Testis (tissue), 3 donors: ENCODE data around the gene TSPAN14. TPM values are rescaled to one million over a fixed set of nuclear protein-coding genes. Genes with fewer than 3 reads are reported as not detected.

Source experiments
- DNase-seq: peaks from one replicate; pipeline ENCODE4 v3.0.0-alpha.2; 2019
- H3K27ac ChIP-seq, 2 donors: fragments of 200-600 bp; sonication (generic); one replicate each; pipeline ENCODE4 v1.5.1; 2019
- H3K27me3 ChIP-seq: fragments of 200-600 bp; sonication (generic); one replicate; pipeline ENCODE4 v1.5.1; 2019
- H3K36me3 ChIP-seq: fragments of 200-600 bp; sonication (generic); one replicate; pipeline ENCODE4 v1.5.1; 2017; ENCODE audit warnings: low read depth; ENCODE audit errors: missing control alignments
- H3K4me1 ChIP-seq: fragments of 200-600 bp; sonication (generic); one replicate; pipeline ENCODE4 v1.5.1; 2019
- H3K4me3 ChIP-seq, 2 donors: fragments of 200-600 bp; sonication (generic); one replicate each; pipeline ENCODE4 v1.5.1; 2017 to 2019
- H3K9me3 ChIP-seq: fragments of 200-600 bp; sonication (generic); one replicate; pipeline ENCODE4 v1.5.1; 2017
- POLR2A ChIP-seq: fragments of 450-650 bp; IDR thresholded peaks from one replicate; pipeline ENCODE4 v1.6.1; 2017; ENCODE audit warnings: antibody characterized with exemption, mild to moderate bottlenecking, moderate library complexity
- WGBS, 2 donors: methylation state at CpG; one replicate each; pipeline ENCODE4 v1.1.5; 2018; 5-methylcytosine and 5-hydroxymethylcytosine counted together
- intact Hi-C: fragments of 100-400 bp; cut with DNase I; formaldehyde crosslinking; loops from one replicate; pipeline ENCODE4 v1.15.1; 2023; ENCODE audit warnings: low total_unique reads
- polyA plus RNA-seq: library from polyadenylated mRNA; stranded (reverse); fragments of 350-450 nt; fragmentation: Illumina TruSeq; extraction: RNeasy Lipid Tissue Mini Kit (QIAGEN cat#74804); gene quantifications from one replicate; pipeline ENCODE4 v1.2.3, GENCODE V29; 2014; ENCODE audit warnings: low read depth, low replicate concordance; ENCODE audit not compliant: insufficient read depth
- total RNA-seq, 2 donors: library from RNA; depleted of rRNA; stranded (reverse); fragments of >200 nt; gene quantifications; one replicate each; pipeline ENCODE4 v1.2.3, GENCODE V29; 2016
- TF ChIP-seq, protein P1 (sequence below), 3 experiments: fragments of 450-650 bp in 2 of 3; fragments of 200-600 bp in 1 of 3; sonication (generic) in 1 of 3; IDR thresholded peaks; one replicate each; pipeline ENCODE4 v1.5.1; 2016 to 2019; ENCODE audit warnings: antibody characterized with exemption in 3 of 3, mild to moderate bottlenecking in 2 of 3, moderate library complexity in 1 of 3

The TSPAN14 gene
- total and polyA plus RNA-seq, 3 donors from 2014 or later = 59.1 to 64.6 (median 61.4) TPM

DNA sequence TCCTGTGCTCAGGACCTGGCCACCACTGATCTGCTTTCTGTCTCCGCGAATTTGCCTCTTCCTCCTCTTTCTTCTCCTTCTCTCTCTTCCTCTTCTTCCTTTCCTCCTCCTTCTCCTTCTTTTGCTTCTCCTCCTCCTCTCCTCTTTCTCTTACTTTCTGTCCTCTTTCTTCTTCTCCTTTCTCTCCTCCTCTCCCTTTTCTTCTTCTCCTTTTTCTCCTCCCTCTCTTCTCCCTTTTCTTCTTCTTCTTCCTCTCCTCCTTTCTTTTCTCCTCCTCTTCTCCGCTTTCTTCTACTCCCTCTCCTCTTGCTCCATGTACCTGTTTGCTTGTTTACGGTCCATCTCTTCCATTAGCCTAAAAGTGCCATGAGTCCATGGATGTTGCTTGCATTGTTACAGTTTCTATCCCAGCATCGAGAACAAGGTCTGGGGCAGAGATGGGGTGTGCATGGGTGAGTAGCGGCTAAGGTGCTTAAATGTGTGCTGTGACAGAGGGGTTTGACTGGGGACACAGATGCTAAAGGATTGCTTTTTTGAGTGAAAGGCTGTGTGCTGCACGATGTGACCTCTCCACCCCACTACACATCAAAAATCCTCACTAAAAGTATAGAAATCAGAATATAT, 91.3 kb downstream of the TSPAN14 start:
- no peaks in the 10 kb centered on the region for H3K27me3 ChIP-seq
- H3K4me3 ChIP-seq = no peak overlapping the region
- H3K27ac ChIP-seq = no peak overlapping the region
- H3K4me1 ChIP-seq = no peaks in the 10 kb centered on the region
- WGBS, 2 donors = 93% methylated on average over 7 of the region's 7 CpGs
- no peaks in the 10 kb centered on the region for H3K36me3 ChIP-seq
- no peaks in the 10 kb centered on the region for H3K9me3 ChIP-seq
- intact Hi-C loops = no loop called here
- TF ChIP-seq, protein P1, sequence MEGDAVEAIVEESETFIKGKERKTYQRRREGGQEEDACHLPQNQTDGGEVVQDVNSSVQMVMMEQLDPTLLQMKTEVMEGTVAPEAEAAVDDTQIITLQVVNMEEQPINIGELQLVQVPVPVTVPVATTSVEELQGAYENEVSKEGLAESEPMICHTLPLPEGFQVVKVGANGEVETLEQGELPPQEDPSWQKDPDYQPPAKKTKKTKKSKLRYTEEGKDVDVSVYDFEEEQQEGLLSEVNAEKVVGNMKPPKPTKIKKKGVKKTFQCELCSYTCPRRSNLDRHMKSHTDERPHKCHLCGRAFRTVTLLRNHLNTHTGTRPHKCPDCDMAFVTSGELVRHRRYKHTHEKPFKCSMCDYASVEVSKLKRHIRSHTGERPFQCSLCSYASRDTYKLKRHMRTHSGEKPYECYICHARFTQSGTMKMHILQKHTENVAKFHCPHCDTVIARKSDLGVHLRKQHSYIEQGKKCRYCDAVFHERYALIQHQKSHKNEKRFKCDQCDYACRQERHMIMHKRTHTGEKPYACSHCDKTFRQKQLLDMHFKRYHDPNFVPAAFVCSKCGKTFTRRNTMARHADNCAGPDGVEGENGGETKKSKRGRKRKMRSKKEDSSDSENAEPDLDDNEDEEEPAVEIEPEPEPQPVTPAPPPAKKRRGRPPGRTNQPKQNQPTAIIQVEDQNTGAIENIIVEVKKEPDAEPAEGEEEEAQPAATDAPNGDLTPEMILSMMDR (IDR thresholded peaks at IDR 0.05) = no peak
- DNase-seq = no peak

DNA sequence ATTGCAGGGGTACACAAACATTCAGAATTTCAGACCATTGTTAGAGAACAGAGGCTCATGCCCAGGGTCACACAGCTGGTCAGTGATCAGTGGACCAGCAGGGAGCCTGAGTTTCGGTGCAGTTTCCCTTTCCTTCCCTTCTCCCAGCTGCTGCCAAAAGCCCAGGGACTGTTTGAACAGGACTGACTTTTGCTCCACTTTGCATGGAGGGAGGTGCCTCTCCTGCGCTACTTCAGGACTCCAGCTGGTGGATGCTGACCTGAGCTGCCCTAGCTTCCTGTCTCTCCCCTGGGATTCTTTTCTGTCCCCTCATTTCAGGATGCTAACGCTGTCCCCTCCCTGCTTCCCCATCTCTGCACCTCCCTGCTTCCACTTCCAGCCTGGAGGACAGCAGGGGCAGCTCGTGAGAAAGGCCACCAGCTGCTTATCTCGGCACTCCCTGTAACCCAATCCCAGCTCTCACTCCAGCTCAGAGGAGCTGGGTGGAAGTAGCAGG, 98.1 kb downstream of the TSPAN14 start:
- H3K36me3 ChIP-seq = no peaks in the 10 kb centered on the region
- 27 to 33% methylated on average over 4 to 5 of the region's 5 CpGs for WGBS, 2 donors
- no peak for TF ChIP-seq POLR2A
- TF ChIP-seq, protein P1 (IDR thresholded peaks at IDR 0.05) = no peak
- H3K9me3 ChIP-seq = no peaks in the 10 kb centered on the region
- intact Hi-C loops = no loop called here
- H3K27ac ChIP-seq = no peak overlapping the region
- no peaks in the 10 kb centered on the region for H3K4me1 ChIP-seq
- no peaks in the 10 kb centered on the region for H3K27me3 ChIP-seq
- no peak for DNase-seq
- H3K4me3 ChIP-seq = no peak overlapping the region

DNA sequence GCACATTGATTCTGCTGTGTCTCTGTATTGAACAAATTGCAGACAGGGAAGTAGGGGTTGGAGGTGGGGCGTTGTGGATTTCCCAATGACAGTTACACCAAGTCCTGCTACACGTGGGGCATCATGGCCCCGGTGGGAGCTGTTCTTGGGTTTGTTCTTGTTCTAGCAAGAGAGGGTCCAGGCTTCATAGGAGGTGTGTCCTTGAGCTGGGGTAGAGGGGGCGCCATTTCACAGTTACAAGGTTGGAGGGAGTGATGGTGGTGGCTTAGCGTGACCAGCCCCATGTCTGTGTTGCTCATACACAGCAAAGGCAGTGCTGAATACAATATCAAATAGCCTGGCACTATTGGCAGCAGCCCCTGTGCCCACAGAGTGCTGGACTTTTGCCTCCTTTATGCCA, 99.3 kb downstream of the TSPAN14 start:
- Histone ChIP-seq H3K9me3 (no peaks in the 10 kb centered on the region), H3K36me3 (no peaks in the 10 kb centered on the region), H3K27me3 (no peaks in the 10 kb centered on the region), H3K4me3 (no peak overlapping the region), H3K27ac (no peak overlapping the region), H3K4me1 (no peaks in the 10 kb centered on the region)
- no peak for TF ChIP-seq POLR2A
- TF ChIP-seq, protein P1 (IDR thresholded peaks at IDR 0.05) = no peak
- DNase-seq = no peak
- WGBS, 2 donors = 90 to 92% methylated on average over 5 of the region's 5 CpGs
- intact Hi-C loops = no loop called here

DNA sequence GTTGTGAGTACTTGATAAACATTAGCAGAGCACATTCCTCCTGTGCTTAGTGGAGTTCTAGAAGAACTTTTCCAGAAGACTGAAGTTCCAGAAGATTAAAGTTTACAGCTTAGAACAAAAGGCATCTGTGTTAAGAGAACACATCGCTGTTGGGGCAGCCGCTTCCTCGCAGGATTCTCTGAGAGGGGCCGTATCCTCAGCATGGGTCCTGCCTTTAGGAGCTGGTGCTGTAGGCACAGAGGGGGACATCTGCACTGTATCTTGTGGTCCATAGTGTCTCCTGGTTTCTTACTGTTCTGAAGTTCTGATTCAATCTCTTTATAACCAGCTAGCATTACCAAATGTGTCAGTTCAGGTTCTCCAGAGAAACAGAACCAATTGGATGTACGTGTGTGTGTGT, 99.9 kb downstream of the TSPAN14 start:
- Histone ChIP-seq H3K27me3 (no peaks in the 10 kb centered on the region), H3K9me3 (no peaks in the 10 kb centered on the region), H3K4me1 (no peaks in the 10 kb centered on the region), H3K36me3 (no peaks in the 10 kb centered on the region), H3K4me3 (no peak overlapping the region), H3K27ac (no peak overlapping the region)
- WGBS, 2 donors = 74 to 76% methylated on average over 5 of the region's 5 CpGs
- intact Hi-C loops = no loop called here
- TF ChIP-seq, protein P1 (IDR thresholded peaks at IDR 0.05) = no peak
- DNase-seq = no peak

DNA sequence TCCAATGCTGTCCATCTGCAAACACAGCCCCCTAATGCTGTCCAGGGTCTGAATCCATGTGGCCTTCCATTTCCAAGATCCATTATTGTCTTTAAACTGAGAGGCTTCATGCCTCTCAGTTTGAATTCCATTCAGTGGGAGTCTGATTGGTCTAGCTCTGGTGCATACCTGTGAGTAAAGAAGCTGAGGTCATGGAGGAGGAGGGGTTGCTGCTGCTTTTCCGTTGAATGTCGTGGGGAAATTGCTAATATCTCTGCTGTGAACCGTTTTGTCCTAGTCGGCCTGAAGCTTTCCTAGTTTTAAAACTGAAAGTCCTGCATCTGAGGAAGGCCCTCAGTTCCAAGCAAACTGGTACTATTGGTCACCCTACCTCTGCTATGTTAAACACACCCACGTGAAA, 101.3 kb downstream of the TSPAN14 start:
- DNase-seq = no peak
- no peak overlapping the region for H3K27ac ChIP-seq
- TF ChIP-seq, protein P1 (IDR thresholded peaks at IDR 0.05) = no peak
- TF ChIP-seq POLR2A = no peak
- 58 to 62% methylated on average over 5 of the region's 5 CpGs for WGBS, 2 donors
- no peaks in the 10 kb centered on the region for H3K36me3 ChIP-seq
- no peaks in the 10 kb centered on the region for H3K9me3 ChIP-seq
- no peaks in the 10 kb centered on the region for H3K27me3 ChIP-seq
- no peak overlapping the region for H3K4me3 ChIP-seq
- H3K4me1 ChIP-seq = no peaks in the 10 kb centered on the region
- intact Hi-C loops = no loop called here
